AG08395 (cell line): ENCODE data around the gene GABRB1.

Experiments used
- DNase-seq: peaks from one replicate; pipeline ENCODE4 v3.0.0; 2012; ENCODE audit warnings: mixed read lengths, low spot score

Gene GABRB1

DNA sequence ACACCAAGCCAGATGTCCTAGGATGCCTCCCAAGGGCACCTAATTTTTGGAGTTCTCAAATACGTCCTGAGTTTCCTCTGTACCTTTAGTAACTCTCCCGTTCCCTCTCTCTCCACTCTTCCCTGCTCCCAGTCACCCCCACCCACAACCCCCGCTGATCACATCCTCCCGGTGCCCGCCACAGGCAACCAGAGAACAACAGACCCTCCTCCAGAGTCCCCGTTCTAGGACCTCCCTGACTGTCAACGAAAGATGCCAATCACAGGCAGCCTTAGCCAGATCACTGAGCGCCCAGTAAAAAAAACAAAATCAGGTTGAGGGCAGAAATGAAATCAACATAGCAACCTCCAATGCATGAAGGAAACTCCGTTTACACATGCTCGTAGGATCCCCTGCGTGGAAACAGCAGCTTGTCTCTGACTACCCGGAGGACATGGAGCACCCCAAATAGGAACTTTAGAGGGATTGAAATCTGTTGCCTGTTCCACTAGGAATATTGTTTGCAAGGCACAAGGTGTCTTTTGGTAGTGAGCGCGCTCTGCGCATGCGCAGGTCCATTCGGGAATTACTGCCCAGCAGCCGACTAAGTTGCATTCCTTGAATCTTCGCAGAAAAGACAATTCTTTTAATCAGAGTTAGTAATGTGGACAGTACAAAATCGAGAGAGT, at the start of gene GABRB1:
Gene GABRB1 (plus strand): TSS at position 557 of the 668 bp plus-strand sequence.
- peak; percentile 6 for DNase-seq

DNA sequence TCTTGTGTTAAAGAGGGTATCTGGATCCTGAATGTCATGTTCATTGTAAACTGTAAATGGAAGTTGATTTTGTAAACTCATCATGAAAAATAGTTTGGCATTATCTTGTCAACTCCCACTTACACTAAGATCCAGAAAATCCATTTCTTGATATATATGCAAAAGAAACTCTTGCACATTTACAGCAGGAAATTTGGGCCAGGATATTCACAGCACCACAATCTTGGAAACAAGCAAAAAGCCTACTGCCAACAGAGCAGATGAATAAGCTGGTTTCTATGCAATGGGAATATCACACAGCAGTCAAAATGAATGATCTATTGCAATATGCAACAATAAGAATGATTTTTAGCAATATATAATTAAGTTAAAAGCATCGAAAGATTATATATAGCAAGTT, 46.6 kb upstream of the GABRB1 start:
- no peak for DNase-seq

DNA sequence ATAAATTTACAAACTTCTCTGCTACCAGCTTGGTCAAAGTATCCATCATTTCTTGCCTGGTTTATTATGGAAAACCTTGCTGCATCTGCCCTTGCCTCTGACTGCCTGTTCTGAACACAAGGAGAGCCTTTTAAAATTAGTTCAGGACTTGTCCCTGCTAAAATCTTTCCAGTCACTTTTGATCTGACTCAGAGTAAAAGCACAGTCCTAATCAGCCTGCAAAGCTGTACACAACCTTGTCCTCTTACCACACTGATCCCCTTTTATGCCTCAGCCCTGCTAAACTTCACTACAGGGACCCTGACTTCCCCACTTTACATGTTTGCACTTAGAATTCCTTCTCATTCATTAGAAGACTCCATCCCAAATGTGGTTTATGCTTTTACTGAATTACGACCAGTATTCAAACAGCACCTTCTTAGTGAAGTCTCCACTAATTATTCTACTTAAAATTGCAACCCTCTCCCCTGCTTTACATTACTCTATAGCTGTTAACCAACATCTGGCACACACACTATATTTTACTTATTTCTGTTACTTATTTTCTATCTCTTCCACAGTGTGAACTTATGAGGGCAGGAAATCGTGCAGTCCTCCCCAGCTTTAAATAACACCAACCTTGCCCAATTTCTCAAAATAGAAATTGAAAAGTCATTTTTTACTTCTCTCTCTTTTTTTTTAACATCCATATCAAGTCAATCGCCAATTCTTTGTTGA, 44.3 kb upstream of the GABRB1 start:
- no peak for DNase-seq

DNA sequence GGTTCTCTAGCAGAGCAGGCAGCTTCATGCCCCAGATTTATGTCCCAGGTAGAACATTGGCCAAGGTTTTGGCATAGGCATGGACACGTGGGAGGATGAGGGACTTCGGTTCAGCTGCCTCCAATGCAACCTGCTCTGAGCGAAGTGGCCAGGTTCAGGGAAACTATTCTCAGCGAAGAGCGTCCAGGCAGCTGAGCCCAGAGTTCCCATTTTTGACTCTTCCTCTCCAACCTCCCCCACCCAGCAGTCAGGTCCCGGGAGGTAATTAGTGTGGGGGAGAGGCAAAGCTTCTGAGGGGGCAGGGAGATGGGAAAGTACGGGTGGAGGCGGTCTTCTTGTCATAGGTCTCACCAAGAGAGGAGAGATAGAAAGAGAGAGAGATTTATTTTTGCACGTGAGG, 39.0 kb upstream of the GABRB1 start:
- DNase-seq: no peak

DNA sequence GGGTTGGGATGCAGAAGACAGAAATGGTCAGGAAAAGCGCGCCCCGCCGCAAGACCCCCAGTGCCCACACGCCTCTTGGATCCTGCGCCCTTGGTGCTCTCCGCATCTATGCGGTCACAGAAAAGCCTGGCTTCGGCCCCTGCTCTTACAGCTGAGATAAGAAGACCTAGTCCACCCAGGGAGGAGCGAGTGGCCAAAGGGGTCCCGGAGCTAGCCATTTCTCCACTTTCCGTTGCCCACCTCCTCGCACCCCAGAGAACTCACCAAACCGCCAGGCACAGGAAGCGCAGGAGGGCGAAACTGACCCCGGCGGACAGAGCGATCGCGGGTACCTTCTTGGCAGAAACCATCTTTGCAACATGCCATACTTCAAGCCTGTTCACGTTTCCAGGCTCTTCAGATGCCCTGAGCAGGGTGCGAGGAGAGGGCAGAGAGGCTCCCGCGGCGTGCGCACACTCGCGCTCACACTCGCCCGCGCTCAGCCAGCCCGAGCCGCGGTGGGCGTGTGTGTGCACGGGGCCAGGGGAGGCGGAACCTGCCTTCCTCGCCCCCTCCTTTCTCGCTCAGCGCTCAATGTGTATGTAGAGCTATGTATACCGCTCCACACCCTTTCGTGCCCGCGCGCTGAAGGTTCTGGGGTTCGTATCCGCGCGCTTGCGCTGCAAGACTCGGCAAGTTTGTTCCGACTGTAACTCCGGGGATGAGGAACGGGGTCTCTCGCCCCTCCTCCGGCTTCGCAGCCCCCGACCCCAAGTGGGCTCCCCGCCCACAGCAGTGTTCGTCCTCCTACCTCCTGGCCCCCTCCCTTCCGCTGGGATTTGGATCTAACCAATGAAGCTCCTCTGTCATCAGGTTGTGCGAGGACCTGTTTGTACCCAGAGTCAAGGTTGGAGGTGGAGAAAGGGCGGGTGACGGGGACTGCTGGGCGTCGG, 38.0 kb upstream of the GABRB1 start, which contains the start of gene GABRA4:
Gene GABRA4 (minus strand): TSS at position 507 of the 932 bp plus-strand sequence. CDS start 157 bp downstream, at position 350.
- DNase-seq: no peak

DNA sequence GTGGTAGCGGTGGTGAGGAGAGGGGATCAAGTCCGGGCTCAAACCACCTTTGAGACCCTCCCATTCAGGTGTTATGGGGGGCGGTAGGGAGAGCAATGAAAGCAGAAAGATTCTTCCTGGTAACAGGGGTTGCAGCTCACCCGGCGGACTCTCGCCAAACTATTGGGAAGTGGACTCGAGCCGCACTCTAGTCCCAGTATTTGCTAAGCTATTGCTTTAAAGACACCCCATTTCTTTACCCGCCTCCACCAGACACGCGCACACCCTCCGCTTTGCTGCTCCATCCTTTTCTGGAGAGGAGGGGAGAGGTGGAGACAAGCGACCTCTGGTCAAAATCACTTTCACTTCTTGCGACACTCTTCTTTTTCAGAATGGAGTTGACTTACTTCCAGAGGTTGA, 37.4 kb upstream of the GABRB1 start:
- DNase-seq: no peak

DNA sequence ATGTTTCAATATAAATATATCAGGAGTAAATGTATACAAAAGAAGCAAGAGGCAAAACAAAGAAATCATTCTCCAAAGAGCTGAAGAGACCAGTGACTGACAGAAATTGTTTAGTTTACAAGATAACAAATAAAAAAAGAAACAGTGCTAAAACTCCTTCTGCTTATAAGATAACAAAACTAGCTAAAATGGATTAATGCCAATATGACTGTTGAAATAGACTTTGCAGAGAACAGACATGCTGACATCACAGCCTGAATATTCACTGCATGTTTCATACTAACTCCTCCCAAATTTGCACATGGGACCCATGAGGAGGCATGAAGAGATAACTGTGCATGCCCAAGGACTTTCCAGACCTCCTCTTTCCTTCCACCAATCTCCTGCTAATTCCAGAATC, 31.8 kb upstream of the GABRB1 start:
- DNase-seq: no peak

DNA sequence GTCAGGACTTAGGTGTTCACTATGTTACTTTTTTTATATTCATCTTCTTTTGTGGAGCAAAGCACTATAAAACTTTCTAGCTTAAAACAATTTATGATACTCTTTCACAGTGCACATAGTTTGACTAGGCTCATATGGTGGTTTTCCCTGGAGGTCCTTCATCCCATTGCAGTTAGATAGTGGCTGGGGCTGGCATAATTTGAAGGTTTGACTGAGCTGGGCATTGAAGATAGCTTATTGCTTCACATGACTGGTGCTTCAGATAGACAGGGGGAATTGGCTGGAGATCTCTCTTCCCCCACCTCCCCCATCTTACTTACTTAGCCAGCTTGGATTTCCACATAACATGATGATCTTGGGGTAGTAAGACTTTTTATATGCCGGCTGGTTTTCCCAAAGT, 31.0 kb upstream of the GABRB1 start:
- DNase-seq: no peak

DNA sequence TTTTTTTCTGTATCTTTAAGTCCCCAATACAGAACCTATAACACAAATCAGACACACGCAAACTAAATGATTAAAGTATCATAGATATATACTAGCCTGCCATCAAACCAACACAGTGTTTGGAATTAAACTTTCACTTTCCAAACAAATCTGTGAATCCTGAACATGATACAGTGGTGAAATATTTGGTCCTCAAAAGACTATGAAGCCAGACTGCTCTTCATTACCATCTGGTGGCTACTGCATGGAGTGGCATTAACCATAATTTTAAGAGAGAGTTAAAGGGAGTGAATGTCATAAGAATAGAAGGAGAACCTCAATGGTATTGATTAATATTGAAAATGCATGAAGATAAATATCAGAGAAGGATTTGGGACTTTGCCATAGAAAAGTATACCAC, 28.8 kb upstream of the GABRB1 start:
- no peak for DNase-seq

DNA sequence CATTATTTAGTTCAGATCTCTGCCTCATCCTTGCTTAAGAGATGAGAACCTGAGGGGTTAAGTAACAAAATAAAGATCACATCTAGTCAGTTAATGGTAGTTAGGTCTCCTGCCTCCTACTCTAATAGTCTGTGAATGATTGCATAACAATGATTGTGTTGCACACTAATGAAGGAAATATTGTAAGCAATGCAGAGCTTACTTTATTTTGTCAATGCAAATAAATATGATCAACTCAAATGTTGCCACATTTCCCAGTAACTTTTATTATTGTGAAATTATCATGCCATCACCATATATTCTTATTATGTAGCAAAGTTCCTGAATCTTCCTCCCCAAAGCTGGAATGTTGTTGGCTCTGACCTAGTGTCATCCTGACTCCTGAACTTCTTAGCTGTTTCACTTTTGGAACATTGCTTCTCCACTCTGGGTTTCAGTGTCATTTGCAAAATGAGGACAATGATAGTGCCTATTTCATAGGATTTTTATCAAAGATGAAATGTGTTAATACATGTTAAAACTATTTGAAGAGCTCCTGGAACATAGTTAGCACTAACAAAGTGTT, 20.9 kb upstream of the GABRB1 start:
- no peak for DNase-seq

DNA sequence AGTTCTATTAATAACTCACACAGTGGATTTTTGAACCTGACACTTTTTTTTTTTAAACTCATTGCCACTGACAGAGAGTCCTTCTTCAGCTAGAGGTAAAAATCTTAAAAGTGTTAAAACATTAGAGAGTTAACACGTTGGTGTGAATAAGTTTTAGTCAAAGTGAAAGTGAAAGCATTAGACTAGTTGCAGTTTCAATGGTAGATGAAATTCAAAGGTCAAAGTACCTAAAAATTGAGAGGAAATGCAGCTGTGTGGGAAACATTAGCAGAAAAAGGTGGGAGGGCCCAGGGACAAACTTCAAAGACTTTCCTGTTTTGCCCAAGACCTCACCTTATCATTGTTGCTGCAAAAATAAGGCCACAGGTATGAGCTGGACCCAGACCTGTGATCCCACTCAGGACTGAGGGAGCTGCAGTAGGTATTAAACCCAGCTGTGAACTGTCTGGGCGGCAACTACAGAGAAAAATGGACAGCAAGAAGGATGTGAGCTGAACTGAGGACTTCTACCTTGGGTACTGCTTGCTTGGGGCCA, 20.4 kb upstream of the GABRB1 start:
- DNase-seq: no peak

DNA sequence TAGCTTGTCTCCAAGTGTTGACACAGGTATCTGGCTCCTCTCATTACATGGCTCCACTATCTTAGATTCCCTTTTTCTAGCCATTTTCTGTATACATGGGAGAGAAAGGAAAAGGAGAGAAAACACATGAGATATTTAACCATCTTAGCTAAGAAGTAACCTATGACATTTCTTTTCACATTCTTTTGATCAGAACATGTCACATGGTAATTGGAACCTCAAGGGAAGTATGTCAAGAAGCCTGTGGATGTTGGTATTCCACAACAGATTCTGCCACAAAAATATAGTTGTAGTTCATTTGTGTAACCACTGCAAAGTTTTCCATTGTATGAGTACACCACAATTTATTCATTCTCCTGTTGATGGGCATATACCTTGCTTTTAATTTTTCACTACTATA, 18.7 kb upstream of the GABRB1 start:
- DNase-seq: no peak

DNA sequence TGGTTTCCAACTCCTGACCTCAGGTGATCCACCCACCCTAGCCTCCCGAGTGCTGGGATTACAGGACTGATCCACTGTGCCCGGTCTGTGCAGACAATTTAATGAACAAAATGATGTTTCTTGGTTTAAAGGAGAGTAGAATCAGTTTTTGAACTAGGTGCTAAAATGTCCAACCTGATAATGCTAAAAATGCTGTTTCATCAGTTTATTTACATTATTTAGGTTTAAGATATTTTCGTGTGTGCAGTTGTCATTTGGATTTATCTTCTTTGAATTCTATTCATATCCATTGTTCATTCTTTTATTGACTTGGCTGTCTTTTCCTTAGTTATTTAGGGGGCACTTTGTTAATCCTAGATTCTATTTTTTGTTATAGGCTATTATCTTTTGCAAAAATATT, 18.0 kb upstream of the GABRB1 start:
- no peak for DNase-seq

DNA sequence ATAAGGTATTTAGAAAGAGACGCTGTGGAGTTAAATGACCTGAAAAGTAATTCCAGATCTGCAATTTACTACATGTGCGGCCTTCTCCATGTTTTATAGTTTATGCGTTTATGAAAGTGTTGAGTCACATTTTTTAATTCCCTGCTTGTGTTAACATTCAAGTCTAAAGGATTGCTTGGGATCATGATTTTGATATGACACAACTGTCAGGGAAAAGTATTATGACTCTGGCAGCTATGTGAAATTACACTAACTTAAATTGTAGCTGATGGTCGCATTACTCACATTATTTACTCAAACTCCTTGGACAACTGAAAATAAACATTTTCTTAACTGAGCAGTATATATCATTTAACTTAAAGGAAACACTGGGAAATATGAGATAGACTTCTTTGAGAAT, 14.3 kb upstream of the GABRB1 start:
- DNase-seq: no peak

DNA sequence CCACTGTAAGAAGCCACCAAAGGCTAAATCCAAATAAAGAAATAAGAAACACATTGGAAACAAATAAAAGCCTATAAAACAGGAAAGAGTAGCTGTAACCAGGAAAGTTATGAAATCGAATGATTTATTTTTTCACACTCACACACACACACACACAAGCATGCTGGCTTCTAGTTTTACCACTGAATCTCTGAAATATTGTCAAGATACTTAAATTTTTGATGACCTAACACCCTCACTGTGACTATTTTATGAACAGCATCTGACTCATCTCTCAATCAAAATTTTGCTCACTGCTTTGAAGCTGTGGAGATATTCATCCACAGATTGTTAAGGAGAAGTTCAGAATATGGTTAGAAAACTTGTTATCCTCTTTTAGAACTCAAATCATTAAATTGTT, 13.9 kb upstream of the GABRB1 start:
- no peak for DNase-seq

DNA sequence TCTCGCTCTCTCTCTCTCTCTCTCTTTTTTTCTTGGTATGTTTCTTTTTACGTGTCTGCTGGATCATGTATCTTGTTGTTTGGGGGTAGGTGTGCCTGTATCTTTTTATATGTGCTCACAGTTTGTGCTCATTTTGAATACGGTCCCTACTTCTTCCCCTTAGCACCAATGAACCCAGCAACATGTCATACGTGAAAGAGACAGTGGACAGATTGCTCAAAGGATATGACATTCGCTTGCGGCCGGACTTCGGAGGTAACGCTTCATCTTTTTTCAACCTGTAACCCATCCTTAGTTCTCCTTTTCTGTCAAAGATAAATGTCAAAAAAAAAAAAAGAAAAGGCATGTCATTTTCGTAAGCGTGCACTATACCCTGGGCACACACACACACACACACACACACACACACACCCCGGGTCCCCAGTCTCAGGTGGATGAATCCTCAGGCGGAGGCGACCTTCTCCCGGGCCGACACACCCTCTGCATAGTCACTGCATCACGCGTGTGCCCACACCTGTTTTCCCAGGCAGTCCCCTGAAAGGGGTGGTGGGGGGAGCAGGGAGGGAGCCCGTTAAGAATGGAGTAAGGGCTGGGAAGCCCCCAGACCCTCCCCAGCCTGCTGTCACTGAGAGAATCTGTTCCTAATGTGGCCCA, 511 bp downstream of the GABRB1 start:
- no peak for DNase-seq

DNA sequence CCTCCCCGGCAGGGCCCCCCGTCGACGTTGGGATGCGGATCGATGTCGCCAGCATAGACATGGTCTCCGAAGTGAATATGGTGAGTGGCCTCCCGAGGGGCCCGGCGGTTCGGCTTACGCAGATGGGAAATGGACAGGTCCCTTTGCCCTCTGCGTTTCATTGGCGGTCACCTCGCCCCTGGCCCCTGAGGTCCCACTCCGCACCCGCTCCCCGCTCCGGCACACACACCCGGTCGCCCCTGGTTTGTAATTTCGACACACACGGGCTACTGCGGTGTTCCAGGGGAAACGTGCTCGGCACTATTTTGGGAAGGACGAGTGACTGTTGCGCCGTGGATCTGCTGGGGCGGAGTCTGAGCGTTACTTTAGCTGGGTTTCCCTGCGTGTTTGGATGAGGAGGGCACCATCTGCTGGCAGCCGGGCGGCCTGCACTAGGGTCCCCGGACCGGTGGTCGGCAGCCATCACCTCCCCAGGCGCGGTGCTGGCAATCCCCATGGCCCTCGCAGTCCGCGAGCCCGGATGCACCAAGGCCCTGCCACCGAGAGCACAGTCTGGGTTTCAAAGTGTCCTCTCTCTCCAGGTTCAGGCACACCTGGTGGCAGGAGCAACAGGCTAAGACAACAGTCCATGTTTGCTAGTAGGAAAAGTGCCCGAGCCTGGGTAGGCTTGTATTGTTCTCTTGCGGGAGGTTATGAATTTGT, 1.2 kb downstream of the GABRB1 start:
- DNase-seq: no peak

DNA sequence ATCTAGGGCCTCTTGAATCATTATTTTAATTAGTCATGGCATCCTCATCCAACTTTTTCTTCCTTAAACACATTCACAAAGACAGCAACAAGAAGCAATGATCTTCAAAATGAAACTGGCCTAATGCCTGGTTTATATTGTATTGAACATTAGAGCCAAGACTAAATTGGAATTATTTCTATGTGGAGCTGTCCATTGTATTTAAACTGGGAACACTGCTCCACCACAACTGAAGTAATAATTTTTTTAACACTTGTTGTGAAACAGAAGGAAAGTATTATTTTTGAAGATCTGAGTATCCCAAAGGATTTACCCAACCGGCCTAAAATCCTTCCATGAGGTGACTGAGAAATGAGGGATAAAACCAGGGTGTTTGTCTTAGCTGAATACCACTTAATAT, 6.9 kb downstream of the GABRB1 start:
- no peak for DNase-seq

DNA sequence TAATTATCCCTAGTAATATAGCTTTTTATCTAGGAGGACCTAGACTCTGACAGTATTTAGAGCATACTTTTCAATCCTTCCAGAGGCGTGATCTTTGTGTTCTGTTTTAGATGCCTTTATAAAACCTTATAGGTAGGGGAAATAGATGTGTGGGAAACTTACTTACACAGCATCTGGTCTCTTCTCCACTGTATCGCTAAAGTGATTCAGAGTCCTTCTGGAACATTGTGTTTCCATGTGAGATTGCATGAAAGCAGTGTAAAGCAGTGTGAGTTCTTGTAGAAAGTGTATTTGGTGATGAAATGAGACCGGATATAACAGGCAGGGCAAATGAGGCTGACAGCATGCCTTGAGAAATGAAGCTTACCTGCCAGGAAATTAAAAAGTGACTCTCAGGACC, 9.5 kb downstream of the GABRB1 start:
- no peak for DNase-seq

DNA sequence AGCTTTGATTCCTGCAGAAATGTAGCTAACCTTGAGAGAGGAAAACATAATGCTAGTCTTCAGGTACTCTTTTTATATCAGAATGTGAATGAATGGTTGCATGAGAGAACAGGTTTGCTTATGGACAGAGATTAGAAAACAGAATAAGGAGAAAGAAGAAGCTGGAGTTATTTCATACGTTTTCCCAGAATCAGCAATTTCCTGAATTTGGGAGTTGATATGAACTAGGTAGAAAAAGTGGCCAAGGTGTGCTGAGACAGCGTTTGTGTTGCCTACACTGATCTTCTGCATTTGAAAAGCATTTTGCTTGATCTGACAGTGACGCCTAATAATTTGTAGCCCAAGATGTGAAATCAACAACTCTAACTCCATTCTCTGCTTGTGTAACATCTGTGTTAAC, 12.5 kb downstream of the GABRB1 start:
- DNase-seq: no peak

DNA sequence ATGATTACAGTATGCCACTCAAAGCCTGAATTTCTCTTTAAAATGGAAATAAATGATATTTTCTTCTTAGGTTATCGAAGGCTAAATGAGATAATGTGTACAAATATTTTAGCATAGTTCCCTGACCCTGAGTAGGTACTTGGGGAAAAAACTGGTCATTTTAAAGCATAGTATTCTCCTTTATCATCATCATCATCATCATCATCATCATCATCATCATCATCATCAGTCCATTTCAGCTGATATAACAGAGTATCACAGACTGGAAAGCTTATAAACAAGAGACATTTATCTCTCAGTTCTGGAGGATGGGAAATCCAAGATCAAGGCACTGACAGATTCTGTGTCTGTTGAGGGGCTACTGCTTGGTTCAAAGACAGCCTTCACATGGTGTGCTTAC, 13.9 kb downstream of the GABRB1 start:
- DNase-seq: no peak
